GM19193 (cell line): Measurements from ENCODE around the gene ZBTB20.

Experiments used
- POLR2A ChIP-seq: IDR thresholded peaks from 4 replicates; pipeline ENCODE4 v1.6.1; 2011; ENCODE audit not compliant: insufficient read depth, insufficient read length; ENCODE audit errors: extremely low read depth

ZBTB20 gene

DNA sequence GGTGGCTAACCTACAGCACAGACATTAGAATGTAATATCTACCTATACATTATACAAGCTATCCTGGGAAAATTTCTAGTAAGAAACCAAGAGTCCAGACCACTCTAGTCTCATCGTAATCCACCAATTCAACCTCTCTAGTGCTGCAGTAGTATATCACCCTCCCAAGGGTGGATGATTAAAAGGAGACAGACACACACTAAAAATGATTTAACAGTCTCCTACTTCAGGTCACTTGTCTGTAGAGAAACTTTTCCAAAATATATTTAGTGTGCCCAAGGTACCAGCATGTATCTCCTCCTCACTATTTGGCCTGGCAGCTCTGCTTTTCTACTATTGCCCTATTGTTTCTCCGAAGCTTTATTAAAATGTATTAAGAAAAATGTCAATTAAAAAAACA is 45.0 kb downstream of the ZBTB20 start:
- TF ChIP-seq POLR2A, result no peak

DNA sequence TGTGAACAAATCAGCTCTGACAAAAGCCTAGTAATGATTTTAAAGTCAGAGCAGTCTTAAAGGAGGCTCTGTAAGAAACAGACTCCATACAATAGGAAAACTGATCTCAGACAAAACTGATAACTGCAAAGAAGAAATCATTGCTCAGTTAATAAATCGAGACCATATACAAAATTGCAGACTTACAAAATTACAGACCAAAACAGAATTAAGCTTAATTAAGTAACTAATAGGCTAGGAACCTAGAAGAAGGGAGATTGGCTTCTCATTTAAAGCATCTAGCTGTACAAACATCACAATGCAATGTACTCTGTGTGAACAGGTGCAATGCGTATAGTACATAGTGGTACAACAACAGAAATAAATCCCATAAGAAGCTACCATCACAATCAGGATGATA is 46.3 kb downstream of the ZBTB20 start:
- TF ChIP-seq POLR2A, result no peak

DNA sequence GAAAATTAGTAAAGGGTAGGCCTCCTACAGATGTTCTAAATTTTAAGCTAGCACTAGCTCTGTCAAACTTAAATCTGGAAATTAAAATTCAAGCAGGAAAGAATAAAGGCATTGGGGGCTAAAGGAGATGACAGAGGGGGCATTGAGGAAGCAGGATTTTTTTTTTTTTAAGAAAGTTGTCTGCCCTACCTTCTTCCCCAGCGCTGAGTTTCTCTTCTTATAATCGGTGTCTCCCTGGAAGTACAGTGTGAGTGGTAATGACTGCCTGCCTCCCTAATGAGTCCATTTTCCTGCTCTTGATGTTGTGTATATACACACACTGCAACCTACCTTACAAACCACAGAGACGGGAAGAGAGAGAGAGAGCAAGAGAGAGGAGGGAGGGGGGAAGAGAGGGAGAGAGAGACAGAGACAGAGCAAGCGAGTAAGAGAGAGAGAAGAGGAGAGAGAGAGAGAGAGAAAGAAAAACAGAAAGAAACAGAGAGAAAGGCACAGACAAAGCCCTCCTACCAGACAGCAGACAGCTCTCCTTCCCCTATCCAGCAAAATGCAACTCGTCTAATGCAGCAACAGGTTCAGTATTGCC is 47.0 kb downstream of the ZBTB20 start:
- TF ChIP-seq POLR2A, result no peak

DNA sequence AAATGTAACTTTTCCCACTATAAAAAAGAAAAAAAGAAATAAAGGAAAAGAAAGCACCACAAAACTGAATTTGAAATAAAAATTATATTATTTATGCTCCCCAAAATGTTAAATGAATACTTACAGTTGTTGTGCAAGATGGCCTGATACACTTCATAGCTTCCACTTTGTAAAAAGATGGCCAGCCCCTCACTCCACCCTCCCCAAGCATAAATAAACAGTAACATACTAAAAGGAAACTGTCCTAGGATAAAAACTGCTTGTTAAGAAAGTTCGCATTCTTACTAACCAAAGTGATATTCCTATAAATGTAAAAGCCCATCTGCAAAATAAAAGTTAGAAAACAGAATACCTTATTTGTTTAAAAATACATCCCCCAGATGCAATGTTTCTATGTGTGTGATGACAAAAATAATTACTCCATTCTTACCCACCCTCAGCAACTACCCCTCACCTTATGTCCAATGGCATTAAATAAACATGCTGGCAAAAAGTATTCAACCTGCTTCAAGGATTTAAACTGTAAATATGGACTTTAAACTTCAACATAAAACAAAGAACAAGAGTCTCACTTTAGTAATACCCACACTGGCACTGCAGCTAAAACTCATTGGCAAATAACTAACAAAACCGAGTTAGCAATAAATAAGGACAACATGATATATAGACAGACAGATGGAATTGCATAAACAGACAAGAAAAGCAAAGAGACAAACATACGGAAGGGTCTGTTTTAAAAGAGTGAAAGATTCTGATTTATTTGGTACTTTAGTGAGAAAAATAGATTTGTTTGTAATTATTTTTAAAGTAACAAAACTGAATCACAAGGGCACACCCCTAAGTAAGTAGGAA is 47.7 kb downstream of the ZBTB20 start:
- TF ChIP-seq POLR2A, result no peak

DNA sequence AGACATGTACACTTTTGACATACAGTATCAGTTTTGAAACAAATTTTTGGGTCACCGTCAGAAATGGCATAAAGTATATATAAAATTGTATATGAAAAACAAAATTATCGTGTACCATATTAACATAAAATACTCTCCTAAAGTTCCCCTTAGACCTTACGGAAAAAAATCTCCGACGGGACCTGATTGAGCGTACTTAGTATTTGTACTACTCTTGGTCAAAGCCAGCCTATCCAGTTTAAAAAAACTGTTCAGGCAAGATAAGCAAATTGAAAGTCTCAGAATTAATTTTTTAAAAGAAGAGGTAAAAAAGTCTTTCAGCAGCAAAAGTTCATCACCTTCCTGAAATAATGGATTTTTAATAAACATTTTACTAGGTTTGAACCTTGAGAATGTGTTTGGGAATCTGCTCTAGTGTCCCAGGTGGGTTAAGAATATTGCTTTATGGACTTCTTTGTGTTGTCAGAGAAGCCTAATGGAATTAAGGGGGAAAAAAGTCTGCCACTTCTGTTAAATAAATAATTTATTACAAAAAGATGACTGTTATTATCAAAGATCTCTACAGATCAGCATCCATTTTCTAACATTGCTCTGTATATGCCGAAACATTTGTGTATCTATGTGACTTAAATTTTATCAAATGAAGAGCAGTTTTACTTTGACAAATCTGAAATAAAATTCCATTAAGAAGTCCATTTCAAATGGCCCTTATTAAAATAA is 48.6 kb downstream of the ZBTB20 start:
- no peak for TF ChIP-seq POLR2A

DNA sequence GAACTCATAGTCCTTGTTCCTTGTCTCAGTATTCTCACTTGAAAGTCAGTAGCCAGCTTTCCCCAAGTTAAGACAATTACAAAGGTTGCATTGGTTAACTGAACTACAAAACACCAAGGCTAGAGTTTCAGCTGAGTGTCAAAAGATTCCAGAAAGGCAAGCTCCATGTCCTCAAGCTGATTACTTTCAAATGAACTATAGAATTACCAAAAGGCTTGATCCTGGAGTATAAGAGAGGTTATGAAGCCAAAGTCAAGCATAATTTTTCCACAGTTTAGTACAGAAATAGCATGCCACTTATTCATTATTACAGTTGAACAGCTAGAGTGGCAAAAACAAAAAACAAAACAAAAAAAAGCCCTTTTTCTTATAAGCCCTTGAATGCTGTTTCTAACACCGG is 51.9 kb downstream of the ZBTB20 start:
- no peak for TF ChIP-seq POLR2A

DNA sequence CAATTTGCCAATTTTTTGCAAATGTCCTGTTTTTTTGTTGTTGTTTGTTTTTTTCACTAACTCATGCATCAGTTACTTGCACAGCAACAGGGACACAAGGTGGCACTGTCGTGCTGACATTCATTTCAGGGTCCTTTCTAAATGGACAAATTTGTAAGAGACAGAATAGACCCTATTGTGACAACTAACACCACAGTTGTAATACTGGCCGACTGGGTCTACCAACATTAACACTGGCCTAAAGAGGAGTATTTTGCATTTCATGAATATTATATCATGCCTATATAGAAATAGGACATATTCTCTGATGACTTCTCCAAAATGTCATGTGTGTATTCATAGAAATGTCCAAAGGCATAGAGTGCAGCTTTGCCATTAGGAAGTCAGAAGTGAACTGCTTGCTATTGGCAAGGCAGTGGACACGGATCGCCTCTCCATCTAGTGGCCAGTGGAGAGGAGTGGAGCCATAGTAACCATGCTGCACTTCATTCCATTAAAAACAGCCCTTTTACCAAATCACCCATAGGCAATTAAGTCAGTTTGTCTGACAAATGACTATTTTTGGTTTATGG is 54.8 kb downstream of the ZBTB20 start:
- no peak for TF ChIP-seq POLR2A

DNA sequence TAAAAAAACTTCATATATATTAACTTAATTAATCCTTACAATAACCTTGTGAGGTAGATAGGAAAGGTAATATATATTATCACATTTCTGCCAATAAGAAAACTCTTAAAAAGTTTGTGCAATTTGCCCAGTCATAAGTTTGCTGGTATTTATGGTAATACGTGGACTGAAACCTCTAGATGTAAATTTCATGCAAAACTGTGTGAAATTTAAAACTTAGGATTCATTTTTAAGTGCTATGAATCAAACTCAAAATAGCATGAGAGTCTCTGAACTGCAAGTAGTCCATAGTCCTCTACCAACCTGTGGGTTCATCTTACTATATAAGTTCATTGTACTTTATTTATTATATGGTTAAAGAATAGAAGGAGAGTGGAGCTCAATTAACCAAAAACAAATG is 56.4 kb downstream of the ZBTB20 start:
- TF ChIP-seq POLR2A, result no peak

DNA sequence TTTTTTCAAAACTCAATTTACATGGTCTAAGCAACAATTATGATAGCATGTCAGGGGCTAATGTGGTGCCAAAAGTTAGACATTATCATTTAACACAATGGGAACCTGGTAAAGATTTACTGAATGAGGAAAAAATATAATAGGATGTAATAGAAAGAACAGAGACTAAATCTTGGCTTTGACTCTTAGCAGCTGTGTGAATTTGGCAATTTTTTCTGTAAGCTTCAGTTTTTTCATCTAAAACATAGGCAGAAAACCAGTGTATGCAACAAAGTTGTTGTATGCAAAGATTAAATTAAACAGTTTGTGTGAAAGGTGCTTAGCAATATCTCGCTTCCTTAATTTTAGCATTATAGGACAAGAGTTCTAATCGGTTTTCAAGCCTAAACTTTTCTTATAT is 57.6 kb downstream of the ZBTB20 start:
- TF ChIP-seq POLR2A, result no peak

DNA sequence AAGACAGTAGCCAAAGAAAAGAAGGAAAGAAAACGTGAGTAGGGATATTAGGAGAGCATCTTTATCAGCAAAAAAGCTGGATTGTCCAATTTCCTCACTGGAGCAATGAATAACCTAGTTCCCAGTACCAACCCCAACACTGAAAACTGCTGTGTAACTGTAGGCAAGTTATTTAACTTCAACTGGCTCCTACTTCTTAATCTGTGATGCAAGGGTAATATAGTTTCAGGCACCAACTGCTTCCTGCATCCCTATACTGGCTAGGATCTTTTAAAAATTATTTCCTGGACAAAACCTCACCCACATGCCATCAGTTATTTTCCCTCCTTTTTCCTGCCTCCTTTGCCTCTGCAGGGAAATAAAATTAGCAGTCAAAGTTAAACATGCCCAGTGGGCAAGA is 59.6 kb downstream of the ZBTB20 start:
- TF ChIP-seq POLR2A, result no peak

- no peak for TF ChIP-seq POLR2A
Measured at GRCh38 chr3:115086344-115086743, 60.7 kb downstream of the ZBTB20 start.

DNA sequence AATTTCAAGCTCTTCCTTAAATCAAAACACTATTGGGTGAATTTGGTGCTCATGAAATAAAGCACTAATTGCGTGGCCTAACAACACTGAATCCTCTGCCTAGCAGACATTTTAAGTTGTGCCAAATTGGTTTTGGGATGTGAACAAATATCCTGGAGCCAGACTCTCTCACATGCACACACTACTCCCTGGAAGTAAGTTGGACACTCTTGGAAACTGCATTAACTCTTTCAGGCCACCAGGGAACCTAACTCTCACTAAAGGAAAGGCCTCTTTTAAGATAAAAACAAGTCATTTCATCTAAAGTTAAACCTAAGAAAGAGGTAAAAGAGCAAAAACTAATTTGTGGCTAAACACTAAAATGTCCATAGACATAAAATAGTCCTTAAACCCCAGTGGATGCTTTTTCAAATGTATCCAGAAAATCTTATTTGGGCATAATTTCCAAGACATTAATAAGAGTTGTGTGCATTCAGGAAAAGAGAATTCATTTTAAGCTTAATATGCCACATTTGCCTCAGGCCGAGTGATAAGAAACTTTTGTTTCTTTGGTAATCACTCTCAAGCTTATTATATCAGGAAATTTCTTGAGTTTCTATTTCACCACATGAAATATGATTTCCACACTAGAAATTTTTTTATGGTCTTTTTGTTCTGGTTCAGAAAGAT is 61.8 kb downstream of the ZBTB20 start:
- no peak for TF ChIP-seq POLR2A

- no peak for TF ChIP-seq POLR2A
Measured at GRCh38 chr3:115084686-115085085, 62.4 kb downstream of the ZBTB20 start.

GRCh38 chr3:115082260-115082659 is 64.8 kb downstream of the ZBTB20 start:
- no peak for TF ChIP-seq POLR2A

DNA sequence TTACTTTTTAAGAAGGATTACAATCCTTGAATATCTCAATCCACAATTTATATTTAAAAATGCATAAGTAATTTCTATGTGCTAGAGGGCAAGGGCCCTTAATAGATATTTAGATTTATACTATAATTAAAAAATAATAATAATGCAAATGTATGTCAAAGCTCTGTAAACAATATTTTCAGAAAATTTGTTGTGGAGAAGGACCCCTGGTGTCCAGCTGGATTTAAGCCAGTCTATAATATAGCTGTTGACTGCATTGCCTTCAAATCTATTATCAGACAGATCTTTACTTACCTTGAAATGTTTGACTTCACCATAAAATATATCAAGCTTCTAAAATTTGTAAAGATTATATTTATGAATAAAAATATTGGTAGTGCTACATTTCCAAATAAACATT is 65.6 kb downstream of the ZBTB20 start:
- no peak for TF ChIP-seq POLR2A
